Spinal cord (tissue), 4 donors: ENCODE results near the gene SDHAF1. TPM values are rescaled to one million over a fixed set of nuclear protein-coding genes. Genes with fewer than 3 reads are reported as not detected.

Experiments used
- polyA plus RNA-seq, 2 donors: library from polyadenylated mRNA; unstranded; fragments of 120-200 nt; gene quantifications; one replicate each; pipeline ENCODE4 v1.2.1, GENCODE V29; 2013; ENCODE audit not compliant: insufficient read length in 2 of 2
- small RNA-seq: library from RNA; depleted of rRNA; stranded (forward); fragments of <200 nt; gene quantifications from one replicate; pipeline ENCODE3, GENCODE V24; 2014; ENCODE audit warnings: low replicate concordance
- total RNA-seq, 2 donors: library from RNA; depleted of rRNA in 1 of 2; stranded (reverse); fragments of 120-200 nt in 1 of 2; fragments of >200 nt in 1 of 2; gene quantifications; one replicate each; pipeline versions ENCODE4 v1.2.3 to v1.2.4, GENCODE V29; 2013 to 2014

The SDHAF1 gene
- total and polyA plus RNA-seq, 4 donors: 11.4 to 27.5 (median 26.3) TPM

Small RNA genes within 50 kb of the gene (small RNA-seq; reads per million reads assigned to genes)
- gene AF038458.1: not detected

Other genes starting within 250 kb of the SDHAF1 start
- gene U2AF1L4, start 249.8 kb upstream of the SDHAF1 start, total RNA-seq: 10 to 100 TPM in 1 of 2 donors, 1 to 10 TPM in 1; 8.8 to 23.6 TPM
- gene U2AF1L4, start 249.8 kb upstream of the SDHAF1 start, polyA plus RNA-seq: 10 to 100 TPM; 25.9 to 37.7 TPM
- gene PSENEN, start 249.5 kb upstream of the SDHAF1 start, total RNA-seq: 100 to 1,000 TPM in 1 of 2 donors, 10 to 100 TPM in 1; 15.9 to 106 TPM
- 10 to 100 TPM; 80.1 to 81.8 TPM for gene PSENEN, start 249.5 kb upstream of the SDHAF1 start, polyA plus RNA-seq
- gene LIN37, start 246.6 kb upstream of the SDHAF1 start, total RNA-seq: 10 to 100 TPM in 1 of 2 donors, 1 to 10 TPM in 1; 5.1 to 15.7 TPM
- 10 to 100 TPM; 17.7 to 18.3 TPM for gene LIN37, start 246.6 kb upstream of the SDHAF1 start, polyA plus RNA-seq
- 1 to 10 TPM; 1.8 to 2.8 TPM for gene HSPB6, start 238.2 kb upstream of the SDHAF1 start, total RNA-seq
- gene HSPB6, start 238.2 kb upstream of the SDHAF1 start, polyA plus RNA-seq: 10 to 100 TPM; 25.7 to 26.9 TPM
- gene PROSER3, start 237.0 kb upstream of the SDHAF1 start, total RNA-seq: 1 to 10 TPM; 2.8 to 7.8 TPM
- gene PROSER3, start 237.0 kb upstream of the SDHAF1 start, polyA plus RNA-seq: 10 to 100 TPM; 15.2 to 27.7 TPM
- 10 to 100 TPM; 13.6 to 32.6 TPM for gene ARHGAP33, start 219.6 kb upstream of the SDHAF1 start, total RNA-seq
- gene ARHGAP33, start 219.6 kb upstream of the SDHAF1 start, polyA plus RNA-seq: 100 to 1,000 TPM; 152 to 183 TPM
- under 1 TPM in 1 of 2 donors, not detected in 1; 0.10 TPM for gene PRODH2, start 182.3 kb upstream of the SDHAF1 start, total RNA-seq
- under 1 TPM; 0.27 to 0.32 TPM for gene PRODH2, start 182.3 kb upstream of the SDHAF1 start, polyA plus RNA-seq
- under 1 TPM; 0.30 to 0.44 TPM for gene NPHS1, start 142.7 kb upstream of the SDHAF1 start, total RNA-seq
- gene NPHS1, start 142.7 kb upstream of the SDHAF1 start, polyA plus RNA-seq: 1 to 10 TPM; 1.9 to 2.1 TPM
- gene KIRREL2, start 138.3 kb upstream of the SDHAF1 start, total RNA-seq: 1 to 10 TPM; 1.1 to 1.9 TPM
- gene KIRREL2, start 138.3 kb upstream of the SDHAF1 start, polyA plus RNA-seq: 1 to 10 TPM; 2.8 to 3.5 TPM
- gene APLP1, start 126.6 kb upstream of the SDHAF1 start, total RNA-seq: 100 to 1,000 TPM; 205 to 237 TPM
- gene APLP1, start 126.6 kb upstream of the SDHAF1 start, polyA plus RNA-seq: 1,000 to 10,000 TPM; 1,021 to 1,097 TPM
- 1 to 10 TPM; 6.4 to 6.8 TPM for gene NFKBID, start 94.6 kb upstream of the SDHAF1 start, total RNA-seq
- 10 to 100 TPM in 1 of 2 donors, 1 to 10 TPM in 1; 4.9 to 10.6 TPM for gene NFKBID, start 94.6 kb upstream of the SDHAF1 start, polyA plus RNA-seq
- 1 to 10 TPM; 1.9 to 3.5 TPM for gene HCST, start 92.7 kb upstream of the SDHAF1 start, total RNA-seq
- gene HCST, start 92.7 kb upstream of the SDHAF1 start, polyA plus RNA-seq: 1 to 10 TPM; 3.7 to 4.0 TPM
- gene TYROBP, start 86.9 kb upstream of the SDHAF1 start, total RNA-seq: 10 to 100 TPM; 14.1 to 34.1 TPM
- 10 to 100 TPM; 25.8 to 32.4 TPM for gene TYROBP, start 86.9 kb upstream of the SDHAF1 start, polyA plus RNA-seq
- 1 to 10 TPM; 5.5 to 6.6 TPM for gene LRFN3, start 58.8 kb upstream of the SDHAF1 start, total RNA-seq
- gene LRFN3, start 58.8 kb upstream of the SDHAF1 start, polyA plus RNA-seq: 10 to 100 TPM; 45.0 to 47.8 TPM
- 1 to 10 TPM in 1 of 2 donors, under 1 TPM in 1; 0.79 to 1.4 TPM for gene SYNE4, start 13.6 kb downstream of the SDHAF1 start, total RNA-seq
- gene SYNE4, start 13.6 kb downstream of the SDHAF1 start, polyA plus RNA-seq: 1 to 10 TPM; 6.8 to 7.1 TPM
- gene ALKBH6, start 19.0 kb downstream of the SDHAF1 start, total RNA-seq: 10 to 100 TPM; 12.6 to 14.3 TPM
- gene ALKBH6, start 19.0 kb downstream of the SDHAF1 start, polyA plus RNA-seq: 10 to 100 TPM; 22.5 to 29.2 TPM
- gene CLIP3, start 37.7 kb downstream of the SDHAF1 start, total RNA-seq: 10 to 100 TPM; 25.2 to 53.4 TPM
- 100 to 1,000 TPM; 294 to 331 TPM for gene CLIP3, start 37.7 kb downstream of the SDHAF1 start, polyA plus RNA-seq
- gene THAP8, start 59.1 kb downstream of the SDHAF1 start, total RNA-seq: 1 to 10 TPM; 3.1 to 6.6 TPM
- 10 to 100 TPM; 16.9 to 17.1 TPM for gene THAP8, start 59.1 kb downstream of the SDHAF1 start, polyA plus RNA-seq
- gene WDR62, start 59.7 kb downstream of the SDHAF1 start, total RNA-seq: 1 to 10 TPM; 2.1 to 3.1 TPM
- gene WDR62, start 59.7 kb downstream of the SDHAF1 start, polyA plus RNA-seq: 1 to 10 TPM; 4.8 to 6.6 TPM
- gene OVOL3, start 116.0 kb downstream of the SDHAF1 start, total RNA-seq: not detected
- gene OVOL3, start 116.0 kb downstream of the SDHAF1 start, polyA plus RNA-seq: under 1 TPM in 1 of 2 donors, not detected in 1; 0.56 TPM
- 100 to 1,000 TPM in 1 of 2 donors, 10 to 100 TPM in 1; 68.3 to 130 TPM for gene POLR2I, start 119.7 kb downstream of the SDHAF1 start, total RNA-seq
- 100 to 1,000 TPM; 104 to 113 TPM for gene POLR2I, start 119.7 kb downstream of the SDHAF1 start, polyA plus RNA-seq
- gene TBCB, start 120.3 kb downstream of the SDHAF1 start, total RNA-seq: 100 to 1,000 TPM; 184 to 278 TPM
- gene TBCB, start 120.3 kb downstream of the SDHAF1 start, polyA plus RNA-seq: 100 to 1,000 TPM; 336 to 343 TPM
- 100 to 1,000 TPM; 200 to 421 TPM for gene CAPNS1, start 144.9 kb downstream of the SDHAF1 start, total RNA-seq
- gene CAPNS1, start 144.9 kb downstream of the SDHAF1 start, polyA plus RNA-seq: 100 to 1,000 TPM; 486 to 515 TPM
- 10 to 100 TPM in 1 of 2 donors, 1 to 10 TPM in 1; 5.8 to 20.5 TPM for gene COX7A1, start 157.3 kb downstream of the SDHAF1 start, total RNA-seq
- 10 to 100 TPM in 1 of 2 donors, 1 to 10 TPM in 1; 9.7 to 22.2 TPM for gene COX7A1, start 157.3 kb downstream of the SDHAF1 start, polyA plus RNA-seq
- 10 to 100 TPM; 12.1 to 12.9 TPM for gene ZNF565, start 219.5 kb downstream of the SDHAF1 start, total RNA-seq
- 10 to 100 TPM in 1 of 2 donors, 1 to 10 TPM in 1; 9.7 to 11.0 TPM for gene ZNF565, start 219.5 kb downstream of the SDHAF1 start, polyA plus RNA-seq
- gene ZNF146, start 219.9 kb downstream of the SDHAF1 start, total RNA-seq: 10 to 100 TPM; 86.3 to 93.2 TPM
- gene ZNF146, start 219.9 kb downstream of the SDHAF1 start, polyA plus RNA-seq: 10 to 100 TPM; 64.1 to 81.3 TPM